ENCODE results near the gene TEX28.

DNA sequence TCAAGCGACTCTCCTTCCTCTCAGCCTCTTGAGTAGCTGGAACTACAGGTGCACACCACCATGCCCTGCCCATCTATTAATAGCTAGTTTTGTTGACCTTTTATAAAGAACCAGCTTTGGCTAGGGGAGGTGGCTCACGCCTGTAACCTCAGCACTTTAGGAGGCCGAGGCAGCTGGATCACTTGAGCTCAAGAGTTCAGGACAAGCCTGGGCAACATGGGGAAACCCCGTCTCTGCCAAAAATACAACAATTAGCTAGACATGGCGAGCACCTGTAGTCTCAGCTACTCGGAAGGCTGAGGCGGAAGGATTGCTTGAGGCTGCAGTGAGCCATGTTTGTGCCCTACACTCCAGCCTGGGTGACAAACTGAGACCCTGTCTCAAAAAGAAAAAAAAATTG, 3.4 kb upstream of the TEX28 start:
- no peak for TF ChIP-seq EZH2phosphoT487 (IDR thresholded peaks at IDR 0.05; ENCODE audit: unreplicated experiment)
- TF ChIP-seq POLR2AphosphoS5 (IDR thresholded peaks at IDR 0.05; ENCODE audit: low read depth): no peak
- TF ChIP-seq, protein P1, sequence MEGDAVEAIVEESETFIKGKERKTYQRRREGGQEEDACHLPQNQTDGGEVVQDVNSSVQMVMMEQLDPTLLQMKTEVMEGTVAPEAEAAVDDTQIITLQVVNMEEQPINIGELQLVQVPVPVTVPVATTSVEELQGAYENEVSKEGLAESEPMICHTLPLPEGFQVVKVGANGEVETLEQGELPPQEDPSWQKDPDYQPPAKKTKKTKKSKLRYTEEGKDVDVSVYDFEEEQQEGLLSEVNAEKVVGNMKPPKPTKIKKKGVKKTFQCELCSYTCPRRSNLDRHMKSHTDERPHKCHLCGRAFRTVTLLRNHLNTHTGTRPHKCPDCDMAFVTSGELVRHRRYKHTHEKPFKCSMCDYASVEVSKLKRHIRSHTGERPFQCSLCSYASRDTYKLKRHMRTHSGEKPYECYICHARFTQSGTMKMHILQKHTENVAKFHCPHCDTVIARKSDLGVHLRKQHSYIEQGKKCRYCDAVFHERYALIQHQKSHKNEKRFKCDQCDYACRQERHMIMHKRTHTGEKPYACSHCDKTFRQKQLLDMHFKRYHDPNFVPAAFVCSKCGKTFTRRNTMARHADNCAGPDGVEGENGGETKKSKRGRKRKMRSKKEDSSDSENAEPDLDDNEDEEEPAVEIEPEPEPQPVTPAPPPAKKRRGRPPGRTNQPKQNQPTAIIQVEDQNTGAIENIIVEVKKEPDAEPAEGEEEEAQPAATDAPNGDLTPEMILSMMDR (conservative IDR thresholded peaks at IDR 0.05; ENCODE audit: low read depth in 2 of 2): no peak
- no peak for TF ChIP-seq EZH2 (IDR thresholded peaks at IDR 0.05; ENCODE audit: low read depth, unreplicated experiment)
- no peak for TF ChIP-seq CREB1 (CRISPR knock-in tag; IDR thresholded peaks at IDR 0.05; ENCODE audit: low read depth)
- TF ChIP-seq, protein P2, sequence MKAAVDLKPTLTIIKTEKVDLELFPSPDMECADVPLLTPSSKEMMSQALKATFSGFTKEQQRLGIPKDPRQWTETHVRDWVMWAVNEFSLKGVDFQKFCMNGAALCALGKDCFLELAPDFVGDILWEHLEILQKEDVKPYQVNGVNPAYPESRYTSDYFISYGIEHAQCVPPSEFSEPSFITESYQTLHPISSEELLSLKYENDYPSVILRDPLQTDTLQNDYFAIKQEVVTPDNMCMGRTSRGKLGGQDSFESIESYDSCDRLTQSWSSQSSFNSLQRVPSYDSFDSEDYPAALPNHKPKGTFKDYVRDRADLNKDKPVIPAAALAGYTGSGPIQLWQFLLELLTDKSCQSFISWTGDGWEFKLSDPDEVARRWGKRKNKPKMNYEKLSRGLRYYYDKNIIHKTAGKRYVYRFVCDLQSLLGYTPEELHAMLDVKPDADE (IDR thresholded peaks at IDR 0.05): no peak
- TF ChIP-seq STAT1 (IDR thresholded peaks at IDR 0.05; ENCODE audit: unreplicated experiment): no peak
- TF ChIP-seq, protein P3, sequence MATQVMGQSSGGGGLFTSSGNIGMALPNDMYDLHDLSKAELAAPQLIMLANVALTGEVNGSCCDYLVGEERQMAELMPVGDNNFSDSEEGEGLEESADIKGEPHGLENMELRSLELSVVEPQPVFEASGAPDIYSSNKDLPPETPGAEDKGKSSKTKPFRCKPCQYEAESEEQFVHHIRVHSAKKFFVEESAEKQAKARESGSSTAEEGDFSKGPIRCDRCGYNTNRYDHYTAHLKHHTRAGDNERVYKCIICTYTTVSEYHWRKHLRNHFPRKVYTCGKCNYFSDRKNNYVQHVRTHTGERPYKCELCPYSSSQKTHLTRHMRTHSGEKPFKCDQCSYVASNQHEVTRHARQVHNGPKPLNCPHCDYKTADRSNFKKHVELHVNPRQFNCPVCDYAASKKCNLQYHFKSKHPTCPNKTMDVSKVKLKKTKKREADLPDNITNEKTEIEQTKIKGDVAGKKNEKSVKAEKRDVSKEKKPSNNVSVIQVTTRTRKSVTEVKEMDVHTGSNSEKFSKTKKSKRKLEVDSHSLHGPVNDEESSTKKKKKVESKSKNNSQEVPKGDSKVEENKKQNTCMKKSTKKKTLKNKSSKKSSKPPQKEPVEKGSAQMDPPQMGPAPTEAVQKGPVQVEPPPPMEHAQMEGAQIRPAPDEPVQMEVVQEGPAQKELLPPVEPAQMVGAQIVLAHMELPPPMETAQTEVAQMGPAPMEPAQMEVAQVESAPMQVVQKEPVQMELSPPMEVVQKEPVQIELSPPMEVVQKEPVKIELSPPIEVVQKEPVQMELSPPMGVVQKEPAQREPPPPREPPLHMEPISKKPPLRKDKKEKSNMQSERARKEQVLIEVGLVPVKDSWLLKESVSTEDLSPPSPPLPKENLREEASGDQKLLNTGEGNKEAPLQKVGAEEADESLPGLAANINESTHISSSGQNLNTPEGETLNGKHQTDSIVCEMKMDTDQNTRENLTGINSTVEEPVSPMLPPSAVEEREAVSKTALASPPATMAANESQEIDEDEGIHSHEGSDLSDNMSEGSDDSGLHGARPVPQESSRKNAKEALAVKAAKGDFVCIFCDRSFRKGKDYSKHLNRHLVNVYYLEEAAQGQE (IDR thresholded peaks at IDR 0.05; ENCODE audit: unreplicated experiment): no peak
- no peak for TF ChIP-seq NANOG (IDR thresholded peaks at IDR 0.05; ENCODE audit: borderline replicate concordance)
- TF ChIP-seq, protein P4, sequence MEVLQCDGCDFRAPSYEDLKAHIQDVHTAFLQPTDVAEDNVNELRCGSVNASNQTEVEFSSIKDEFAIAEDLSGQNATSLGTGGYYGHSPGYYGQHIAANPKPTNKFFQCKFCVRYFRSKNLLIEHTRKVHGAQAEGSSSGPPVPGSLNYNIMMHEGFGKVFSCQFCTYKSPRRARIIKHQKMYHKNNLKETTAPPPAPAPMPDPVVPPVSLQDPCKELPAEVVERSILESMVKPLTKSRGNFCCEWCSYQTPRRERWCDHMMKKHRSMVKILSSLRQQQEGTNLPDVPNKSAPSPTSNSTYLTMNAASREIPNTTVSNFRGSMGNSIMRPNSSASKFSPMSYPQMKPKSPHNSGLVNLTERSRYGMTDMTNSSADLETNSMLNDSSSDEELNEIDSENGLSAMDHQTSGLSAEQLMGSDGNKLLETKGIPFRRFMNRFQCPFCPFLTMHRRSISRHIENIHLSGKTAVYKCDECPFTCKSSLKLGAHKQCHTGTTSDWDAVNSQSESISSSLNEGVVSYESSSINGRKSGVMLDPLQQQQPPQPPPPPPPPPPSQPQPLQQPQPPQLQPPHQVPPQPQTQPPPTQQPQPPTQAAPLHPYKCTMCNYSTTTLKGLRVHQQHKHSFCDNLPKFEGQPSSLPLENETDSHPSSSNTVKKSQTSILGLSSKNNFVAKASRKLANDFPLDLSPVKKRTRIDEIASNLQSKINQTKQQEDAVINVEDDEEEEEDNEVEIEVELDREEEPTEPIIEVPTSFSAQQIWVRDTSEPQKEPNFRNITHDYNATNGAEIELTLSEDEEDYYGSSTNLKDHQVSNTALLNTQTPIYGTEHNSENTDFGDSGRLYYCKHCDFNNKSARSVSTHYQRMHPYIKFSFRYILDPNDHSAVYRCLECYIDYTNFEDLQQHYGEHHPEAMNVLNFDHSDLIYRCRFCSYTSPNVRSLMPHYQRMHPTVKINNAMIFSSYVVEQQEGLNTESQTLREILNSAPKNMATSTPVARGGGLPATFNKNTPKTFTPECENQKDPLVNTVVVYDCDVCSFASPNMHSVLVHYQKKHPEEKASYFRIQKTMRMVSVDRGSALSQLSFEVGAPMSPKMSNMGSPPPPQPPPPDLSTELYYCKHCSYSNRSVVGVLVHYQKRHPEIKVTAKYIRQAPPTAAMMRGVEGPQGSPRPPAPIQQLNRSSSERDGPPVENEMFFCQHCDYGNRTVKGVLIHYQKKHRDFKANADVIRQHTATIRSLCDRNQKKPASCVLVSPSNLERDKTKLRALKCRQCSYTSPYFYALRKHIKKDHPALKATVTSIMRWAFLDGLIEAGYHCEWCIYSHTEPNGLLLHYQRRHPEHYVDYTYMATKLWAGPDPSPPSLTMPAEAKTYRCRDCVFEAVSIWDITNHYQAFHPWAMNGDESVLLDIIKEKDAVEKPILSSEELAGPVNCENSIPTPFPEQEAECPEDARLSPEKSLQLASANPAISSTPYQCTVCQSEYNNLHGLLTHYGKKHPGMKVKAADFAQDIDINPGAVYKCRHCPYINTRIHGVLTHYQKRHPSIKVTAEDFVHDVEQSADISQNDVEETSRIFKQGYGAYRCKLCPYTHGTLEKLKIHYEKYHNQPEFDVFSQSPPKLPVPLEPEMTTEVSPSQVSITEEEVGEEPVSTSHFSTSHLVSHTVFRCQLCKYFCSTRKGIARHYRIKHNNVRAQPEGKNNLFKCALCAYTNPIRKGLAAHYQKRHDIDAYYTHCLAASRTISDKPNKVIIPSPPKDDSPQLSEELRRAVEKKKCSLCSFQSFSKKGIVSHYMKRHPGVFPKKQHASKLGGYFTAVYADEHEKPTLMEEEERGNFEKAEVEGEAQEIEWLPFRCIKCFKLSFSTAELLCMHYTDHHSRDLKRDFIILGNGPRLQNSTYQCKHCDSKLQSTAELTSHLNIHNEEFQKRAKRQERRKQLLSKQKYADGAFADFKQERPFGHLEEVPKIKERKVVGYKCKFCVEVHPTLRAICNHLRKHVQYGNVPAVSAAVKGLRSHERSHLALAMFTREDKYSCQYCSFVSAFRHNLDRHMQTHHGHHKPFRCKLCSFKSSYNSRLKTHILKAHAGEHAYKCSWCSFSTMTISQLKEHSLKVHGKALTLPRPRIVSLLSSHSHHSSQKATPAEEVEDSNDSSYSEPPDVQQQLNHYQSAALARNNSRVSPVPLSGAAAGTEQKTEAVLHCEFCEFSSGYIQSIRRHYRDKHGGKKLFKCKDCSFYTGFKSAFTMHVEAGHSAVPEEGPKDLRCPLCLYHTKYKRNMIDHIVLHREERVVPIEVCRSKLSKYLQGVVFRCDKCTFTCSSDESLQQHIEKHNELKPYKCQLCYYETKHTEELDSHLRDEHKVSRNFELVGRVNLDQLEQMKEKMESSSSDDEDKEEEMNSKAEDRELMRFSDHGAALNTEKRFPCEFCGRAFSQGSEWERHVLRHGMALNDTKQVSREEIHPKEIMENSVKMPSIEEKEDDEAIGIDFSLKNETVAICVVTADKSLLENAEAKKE (CRISPR knock-in tag; IDR thresholded peaks at IDR 0.05): no peak
- no peak for TF ChIP-seq ZNF331 (CRISPR knock-in tag; IDR thresholded peaks at IDR 0.05; ENCODE audit: low read depth)
- TF ChIP-seq ZNF114 (CRISPR knock-in tag; IDR thresholded peaks at IDR 0.05): no peak
- no peak for TF ChIP-seq JUNB (IDR thresholded peaks at IDR 0.05; ENCODE audit: unreplicated experiment)
